Small intestine (tissue), 7 donors: ENCODE measurements around the gene RAB40C. TPM values are rescaled to one million over a fixed set of nuclear protein-coding genes. Genes with fewer than 3 reads are reported as not detected.
A peak's percentile ranks its signal among the peaks of the same experiment; 100 is the strongest.

Experiments
- DNase-seq, 2 donors: peaks; one replicate each; pipeline versions ENCODE4 v3.0.0 to v3.0.0-alpha.2; 2013
- FAIRE-seq: peaks from 2 replicates; lab custom pipeline; 2012; peaks lifted over from hg19 to GRCh38; lab: Jason Lieb, UNC
- H3K27ac ChIP-seq, 3 donors: one replicate each; pipeline ENCODE4 v1.5.1; 2013; ENCODE audit warnings: low read length in 2 of 3, mild to moderate bottlenecking in 2 of 3, control low read depth in 1 of 3, inconsistent platforms in 1 of 3, low read depth in 1 of 3, moderate library complexity in 1 of 3
- H3K27me3 ChIP-seq, 3 donors: one replicate each; pipeline ENCODE4 v1.6.1; 2013; ENCODE audit warnings: low read length in 3 of 3, inconsistent platforms in 1 of 3; ENCODE audit not compliant: control insufficient read depth in 3 of 3, insufficient read depth in 3 of 3
- H3K36me3 ChIP-seq, 3 donors: one replicate each; pipeline ENCODE4 v1.6.1; 2013; ENCODE audit warnings: low read length in 3 of 3, inconsistent platforms in 1 of 3, low read depth in 1 of 3, mild to moderate bottlenecking in 1 of 3, moderate library complexity in 1 of 3; ENCODE audit not compliant: control insufficient read depth in 3 of 3, insufficient read depth in 2 of 3
- H3K4me1 ChIP-seq, 3 donors: one replicate each; pipeline ENCODE4 v1.6.1; 2013; ENCODE audit warnings: low read length in 2 of 3, inconsistent platforms in 1 of 3, low read depth in 1 of 3, mild to moderate bottlenecking in 1 of 3, moderate library complexity in 1 of 3; ENCODE audit not compliant: control insufficient read depth in 3 of 3, insufficient read depth in 2 of 3
- H3K4me3 ChIP-seq, 3 donors: one replicate each; pipeline ENCODE4 v1.5.1; 2013; ENCODE audit warnings: low read length in 3 of 3, control low read depth in 1 of 3, inconsistent platforms in 1 of 3, low read depth in 1 of 3, mild to moderate bottlenecking in 1 of 3, moderate library complexity in 1 of 3
- H3K9me3 ChIP-seq, 2 donors: one replicate each; pipeline ENCODE4 v1.6.1; 2013; ENCODE audit warnings: low read depth in 1 of 2, low read length in 1 of 2; ENCODE audit not compliant: control insufficient read depth in 2 of 2, insufficient read depth in 1 of 2
- WGBS, 3 donors: extraction: QIAGEN DNeasy Blood & Tissue Kit; methylation state at CpG; one replicate each; pipeline ENCODE4 v1.1.7; 2013; 5-methylcytosine and 5-hydroxymethylcytosine counted together
- polyA plus RNA-seq, 4 donors: library from polyadenylated mRNA; stranded (reverse) in 3 of 4; unstranded in 1 of 4; fragments of 200-250 nt in 3 of 4; fragments of 120-200 nt in 1 of 4; gene quantifications; one replicate each; pipeline versions ENCODE4 v1.2.1 to v1.2.3, GENCODE V29; 2013
- donor health status: healthy with polysubstance abuse.
- donor health status: control.
- donor health status: control.
- donor health status: Bipolar disorder and iron deficiency.
- donor health status: healthy.

Gene RAB40C
- polyA plus RNA-seq, 4 donors: 28.9 to 49.0 (median 34.6) TPM

- FAIRE-seq: no peak
- Histone ChIP-seq H3K4me3 (no peak overlapping the region), H3K27ac (no peak overlapping the region), H3K9me3 (no peaks in the 10 kb centered on the region), H3K27me3 (no peaks in the 10 kb centered on the region), H3K36me3 (peaks cover 0 to 75% (median 8%) of the 10 kb centered on the region in 3 donors), H3K4me1 (peaks cover 0 to 19% (median 3%) of the 10 kb centered on the region in 3 donors)
- 94% methylated on average over 28 to 35 of the region's 35 CpGs for WGBS, 3 donors
- no peak for DNase-seq
Observed at GRCh38 chr16:625977-626765, 36.3 kb downstream of the RAB40C start.

GRCh38 chr16:626787-627453 is 37.1 kb downstream of the RAB40C start:
- FAIRE-seq: no peak

GRCh38 chr16:627454-628239 is 37.8 kb downstream of the RAB40C start:
- no peak for DNase-seq
- Histone ChIP-seq H3K4me1 (peaks cover 0 to 21% (median 3%) of the 10 kb centered on the region in 3 donors), H3K9me3 (no peaks in the 10 kb centered on the region), H3K27ac (no peak overlapping the region), H3K36me3 (peaks cover 0 to 69% (median 8%) of the 10 kb centered on the region in 3 donors), H3K27me3 (no peaks in the 10 kb centered on the region), H3K4me3 (no peak overlapping the region)
- no peak for FAIRE-seq
- WGBS, 3 donors: 81 to 89% (median 88%) methylated on average over 50 of the region's 50 CpGs

More at GRCh38 chr16:626787-627453, 37.1 kb downstream of the RAB40C start:
- Histone ChIP-seq H3K4me1 (peaks cover 0 to 21% (median 3%) of the 10 kb centered on the region in 3 donors), H3K27me3 (no peaks in the 10 kb centered on the region), H3K36me3 (peaks cover 0 to 69% (median 8%) of the 10 kb centered on the region in 3 donors), H3K4me3 (no peak overlapping the region), H3K27ac (no peak overlapping the region), H3K9me3 (no peaks in the 10 kb centered on the region)
- 91 to 96% (median 94%) methylated on average over 29 of the region's 29 CpGs for WGBS, 3 donors
- DNase-seq: no peak

- FAIRE-seq (no peak), DNase-seq (no peak)
- H3K27me3 ChIP-seq: no peaks in the 10 kb centered on the region
- H3K27ac ChIP-seq: no peak overlapping the region
- H3K9me3 ChIP-seq: no peaks in the 10 kb centered on the region
- 88 to 94% (median 93%) methylated on average over 32 to 33 of the region's 33 CpGs for WGBS, 3 donors
- H3K36me3 ChIP-seq: peaks cover 0 to 69% (median 5%) of the 10 kb centered on the region in 3 donors
- H3K4me1 ChIP-seq: peaks cover 0 to 21% (median 3%) of the 10 kb centered on the region in 3 donors
- H3K4me3 ChIP-seq: no peak overlapping the region
Observed at GRCh38 chr16:628321-629061, 38.6 kb downstream of the RAB40C start.

- Histone ChIP-seq H3K9me3 (no peaks in the 10 kb centered on the region), H3K27me3 (no peaks in the 10 kb centered on the region), H3K4me1 (peaks cover 0 to 21% (median 3%) of the 10 kb centered on the region in 3 donors), H3K36me3 (peaks cover 0 to 68% (median 5%) of the 10 kb centered on the region in 3 donors), H3K4me3 (no peak overlapping the region), H3K27ac (no peak overlapping the region)
- FAIRE-seq (no peak), DNase-seq (peak in 1 of 2 donors; percentile 23)
- WGBS, 3 donors: 74 to 84% (median 78%) methylated on average over 29 of the region's 29 CpGs
Observed at GRCh38 chr16:629185-629832, 39.4 kb downstream of the RAB40C start.

- FAIRE-seq: no peak
- no peaks in the 10 kb centered on the region for H3K27me3 ChIP-seq
- peaks cover 0 to 70% (median 5%) of the 10 kb centered on the region in 3 donors for H3K36me3 ChIP-seq
- no peak overlapping the region for H3K4me3 ChIP-seq
- WGBS, 3 donors: 41 to 47% (median 46%) methylated on average over 11 of the region's 11 CpGs
- H3K27ac ChIP-seq: no peak overlapping the region
- no peaks in the 10 kb centered on the region for H3K9me3 ChIP-seq
- peaks cover 0 to 22% (median 3%) of the 10 kb centered on the region in 3 donors for H3K4me1 ChIP-seq
- no peak for DNase-seq
Observed at GRCh38 chr16:629833-630248, 40.0 kb downstream of the RAB40C start.

- Histone ChIP-seq H3K27ac (no peak overlapping the region), H3K27me3 (no peaks in the 10 kb centered on the region), H3K4me3 (no peak overlapping the region), H3K4me1 (peaks cover 0 to 27% (median 3%) of the 10 kb centered on the region in 3 donors), H3K36me3 (peaks cover 0 to 66% (median 5%) of the 10 kb centered on the region in 3 donors), H3K9me3 (no peaks in the 10 kb centered on the region)
- FAIRE-seq (no peak), DNase-seq (peak in 1 of 2 donors; percentile 20)
- WGBS, 3 donors: 44 to 58% (median 46%) methylated on average over 24 to 29 of the region's 29 CpGs
Observed at GRCh38 chr16:630249-630814, 40.5 kb downstream of the RAB40C start.
